Measurements from ENCODE around the gene PGAP6. TPM values are rescaled to one million over a fixed set of nuclear protein-coding genes. Genes with fewer than 3 reads are reported as not detected.

The PGAP6 gene
- total RNA-seq, 1 donor from 2014 or later: 80.5 TPM

DNA sequence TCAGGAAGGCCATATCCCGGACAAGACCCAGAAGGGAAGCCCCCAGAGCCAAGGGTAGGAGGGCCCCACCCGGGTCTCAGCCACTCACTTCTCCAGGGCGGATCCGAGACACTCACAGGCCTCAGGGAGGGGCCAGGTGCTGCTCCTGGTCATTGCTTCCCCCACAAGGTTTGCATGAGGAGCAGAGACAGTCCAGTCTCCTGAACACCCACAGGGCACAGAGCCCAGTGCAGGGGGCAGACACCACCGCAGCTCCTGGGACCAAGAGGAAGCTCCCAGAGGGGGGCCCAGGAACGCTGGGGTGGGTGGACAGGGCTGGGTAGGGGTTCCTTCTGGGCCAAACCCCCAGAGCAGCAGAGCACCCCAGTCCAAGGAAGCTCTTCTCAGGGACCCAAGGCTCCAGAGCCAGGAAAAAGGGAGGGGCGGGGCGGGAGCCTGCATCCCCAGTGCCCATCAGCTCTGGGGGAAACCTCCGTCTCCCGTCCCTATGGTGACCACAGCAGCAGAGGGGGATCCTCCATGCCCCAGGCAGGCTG lies 10.7 kb downstream of the PGAP6 start:
- H3K27ac Mint-ChIP-seq (ENCODE audit: unreplicated experiment): peak overlapping the region; percentile 95
- peak overlapping the region; percentile 39 for H3K4me2 ChIP-seq (ENCODE audit: low read length)
- H2AFZ ChIP-seq (ENCODE audit: low read depth, low read length): no peak overlapping the region
- no peak for TF ChIP-seq EZH2 (IDR thresholded peaks at IDR 0.05; ENCODE audit: insufficient read depth, low read length)
- TF ChIP-seq, protein P1, sequence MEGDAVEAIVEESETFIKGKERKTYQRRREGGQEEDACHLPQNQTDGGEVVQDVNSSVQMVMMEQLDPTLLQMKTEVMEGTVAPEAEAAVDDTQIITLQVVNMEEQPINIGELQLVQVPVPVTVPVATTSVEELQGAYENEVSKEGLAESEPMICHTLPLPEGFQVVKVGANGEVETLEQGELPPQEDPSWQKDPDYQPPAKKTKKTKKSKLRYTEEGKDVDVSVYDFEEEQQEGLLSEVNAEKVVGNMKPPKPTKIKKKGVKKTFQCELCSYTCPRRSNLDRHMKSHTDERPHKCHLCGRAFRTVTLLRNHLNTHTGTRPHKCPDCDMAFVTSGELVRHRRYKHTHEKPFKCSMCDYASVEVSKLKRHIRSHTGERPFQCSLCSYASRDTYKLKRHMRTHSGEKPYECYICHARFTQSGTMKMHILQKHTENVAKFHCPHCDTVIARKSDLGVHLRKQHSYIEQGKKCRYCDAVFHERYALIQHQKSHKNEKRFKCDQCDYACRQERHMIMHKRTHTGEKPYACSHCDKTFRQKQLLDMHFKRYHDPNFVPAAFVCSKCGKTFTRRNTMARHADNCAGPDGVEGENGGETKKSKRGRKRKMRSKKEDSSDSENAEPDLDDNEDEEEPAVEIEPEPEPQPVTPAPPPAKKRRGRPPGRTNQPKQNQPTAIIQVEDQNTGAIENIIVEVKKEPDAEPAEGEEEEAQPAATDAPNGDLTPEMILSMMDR (IDR thresholded peaks at IDR 0.05; ENCODE audit: insufficient read depth, low read depth, low read length): no peak
- H3K9ac ChIP-seq (ENCODE audit: low read length): no peak overlapping the region
- peaks cover 8% of the 10 kb centered on the region for H3K4me1 ChIP-seq (ENCODE audit: insufficient read depth, low read length)
- peaks cover 9% of the 10 kb centered on the region for H3K4me1 Mint-ChIP-seq (ENCODE audit: low read depth, unreplicated experiment)
- no peaks in the 10 kb centered on the region for H3K36me3 ChIP-seq (ENCODE audit: insufficient read depth, low read length)
- no peaks in the 10 kb centered on the region for H3K79me2 ChIP-seq (ENCODE audit: insufficient read depth, low read length)
- no peaks in the 10 kb centered on the region for H3K9me3 Mint-ChIP-seq (ENCODE audit: unreplicated experiment)
- H3K27me3 ChIP-seq (ENCODE audit: insufficient read depth, low read length): no peaks in the 10 kb centered on the region
- no peaks in the 10 kb centered on the region for H3K27me3 Mint-ChIP-seq (ENCODE audit: low read depth, unreplicated experiment)
- H3K27ac ChIP-seq (ENCODE audit: low read depth, low read length): no peak overlapping the region
- H4K20me1 ChIP-seq (ENCODE audit: insufficient read depth, low read length): peaks cover 11% of the 10 kb centered on the region
- H3K4me3 ChIP-seq (ENCODE audit: insufficient read depth, low read depth, low read length): no peak overlapping the region
- H3K9me3 ChIP-seq (ENCODE audit: insufficient read depth, low read depth, low read length): no peaks in the 10 kb centered on the region
- peaks cover 2% of the 10 kb centered on the region for H3K36me3 Mint-ChIP-seq (ENCODE audit: low read depth, unreplicated experiment)
- peak overlapping the region; percentile 88 for H3K4me3 Mint-ChIP-seq (ENCODE audit: unreplicated experiment)
- DNase-seq (ENCODE audit: low read depth) (no peak), FAIRE-seq (no peak)

DNA sequence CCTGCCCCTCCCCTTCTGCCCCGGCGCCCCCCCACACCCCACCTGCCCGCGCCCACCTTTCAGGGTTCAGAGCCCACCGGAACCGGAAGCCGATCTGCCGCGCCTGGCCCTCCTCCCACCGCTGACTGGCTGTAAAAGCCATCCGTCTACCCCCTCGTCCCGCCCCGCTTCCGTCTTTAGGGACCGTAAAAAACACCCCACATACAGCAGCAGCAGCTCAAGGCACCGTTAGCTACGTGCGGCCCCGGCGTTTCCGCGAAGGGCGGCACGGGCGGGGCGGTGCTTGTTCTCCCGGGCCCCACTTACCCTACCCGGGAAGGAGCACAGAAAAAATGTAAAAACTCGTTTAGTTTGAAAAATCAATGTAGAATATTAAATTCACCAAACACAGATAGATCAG lies 11.3 kb downstream of the PGAP6 start, which contains the start of gene MRPL28:
MRPL28 (minus strand) TSS at position 96 of the 400 bp plus-strand sequence. CDS start 320 bp downstream, outside the sequence.
- Histone ChIP-seq H3K9me3 (ENCODE audit: insufficient read depth, low read depth, low read length) (no peaks in the 10 kb centered on the region), H3K27me3 (ENCODE audit: insufficient read depth, low read length) (no peaks in the 10 kb centered on the region), H3K36me3 (ENCODE audit: insufficient read depth, low read length) (no peaks in the 10 kb centered on the region), H3K9ac (ENCODE audit: low read length) (peak within 1 kb of the TSS; percentile 60), H4K20me1 (ENCODE audit: insufficient read depth, low read length) (peaks cover 11% of the 10 kb centered on the region), H3K27ac (ENCODE audit: low read depth, low read length) (no peak within 1 kb of the TSS), H2AFZ (ENCODE audit: low read depth, low read length) (no peak within 1 kb of the TSS), H3K4me2 (ENCODE audit: low read length) (peak within 1 kb of the TSS; percentile 82), H3K79me2 (ENCODE audit: insufficient read depth, low read length) (no peaks in the 10 kb centered on the region), H3K4me3 (ENCODE audit: insufficient read depth, low read depth, low read length) (peak within 1 kb of the TSS; percentile 39), H3K4me1 (ENCODE audit: insufficient read depth, low read length) (peaks cover 8% of the 10 kb centered on the region)
- Mint-ChIP-seq H3K27ac (ENCODE audit: unreplicated experiment) (peak within 1 kb of the TSS; percentile 95), H3K9me3 (ENCODE audit: unreplicated experiment) (no peaks in the 10 kb centered on the region), H3K36me3 (ENCODE audit: low read depth, unreplicated experiment) (peaks cover 2% of the 10 kb centered on the region), H3K4me1 (ENCODE audit: low read depth, unreplicated experiment) (peaks cover 9% of the 10 kb centered on the region), H3K27me3 (ENCODE audit: low read depth, unreplicated experiment) (no peaks in the 10 kb centered on the region), H3K4me3 (ENCODE audit: unreplicated experiment) (peak within 1 kb of the TSS; percentile 88)
- no peak for FAIRE-seq
- no peak for TF ChIP-seq EZH2 (IDR thresholded peaks at IDR 0.05; ENCODE audit: insufficient read depth, low read length)
- TF ChIP-seq, protein P1 (IDR thresholded peaks at IDR 0.05; ENCODE audit: insufficient read depth, low read depth, low read length): no peak
- DNase-seq (ENCODE audit: low read depth): peak; percentile 91

DNA sequence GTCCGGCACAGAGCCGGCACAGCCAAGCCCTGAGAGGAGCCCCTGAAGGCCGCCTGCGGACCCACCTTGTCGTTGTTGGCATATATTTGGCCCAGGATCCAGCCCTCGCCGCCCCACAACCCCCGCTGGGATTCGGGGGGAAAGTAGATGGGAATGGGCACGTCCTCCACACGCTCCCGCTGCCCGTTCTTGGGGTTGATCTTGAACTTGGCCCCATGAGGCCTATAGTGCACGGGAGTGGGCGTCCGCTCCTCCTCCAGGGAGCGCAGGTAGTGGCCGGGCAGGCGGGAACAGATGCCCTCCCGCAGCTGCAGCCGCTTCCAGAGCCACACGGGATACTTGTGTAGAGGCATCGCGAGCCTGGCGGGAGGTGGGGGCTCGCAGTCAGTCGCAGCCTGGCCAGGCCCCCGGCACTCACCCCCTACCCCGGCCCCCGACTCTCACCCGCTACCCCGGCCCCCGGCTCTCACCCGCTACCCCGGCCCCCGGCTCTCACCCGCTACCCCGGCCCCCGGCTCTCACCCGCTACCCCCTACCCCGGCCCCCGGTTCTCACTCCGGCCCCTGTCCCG lies 11.8 kb downstream of the PGAP6 start:
- peaks cover 2% of the 10 kb centered on the region for H3K36me3 Mint-ChIP-seq (ENCODE audit: low read depth, unreplicated experiment)
- H3K4me2 ChIP-seq (ENCODE audit: low read length): peak overlapping the region; percentile 82
- no peaks in the 10 kb centered on the region for H3K27me3 Mint-ChIP-seq (ENCODE audit: low read depth, unreplicated experiment)
- H3K4me1 Mint-ChIP-seq (ENCODE audit: low read depth, unreplicated experiment): peaks cover 9% of the 10 kb centered on the region
- DNase-seq (ENCODE audit: low read depth) (no peak), FAIRE-seq (no peak)
- H2AFZ ChIP-seq (ENCODE audit: low read depth, low read length): no peak overlapping the region
- H3K36me3 ChIP-seq (ENCODE audit: insufficient read depth, low read length): no peaks in the 10 kb centered on the region
- H3K79me2 ChIP-seq (ENCODE audit: insufficient read depth, low read length): no peaks in the 10 kb centered on the region
- H3K9me3 ChIP-seq (ENCODE audit: insufficient read depth, low read depth, low read length): no peaks in the 10 kb centered on the region
- H3K27ac Mint-ChIP-seq (ENCODE audit: unreplicated experiment): peak overlapping the region; percentile 72
- H3K4me3 ChIP-seq (ENCODE audit: insufficient read depth, low read depth, low read length): peak overlapping the region; percentile 39
- H4K20me1 ChIP-seq (ENCODE audit: insufficient read depth, low read length): peaks cover 11% of the 10 kb centered on the region
- no peak overlapping the region for H3K27ac ChIP-seq (ENCODE audit: low read depth, low read length)
- peak overlapping the region; percentile 60 for H3K9ac ChIP-seq (ENCODE audit: low read length)
- peak overlapping the region; percentile 80 for H3K4me3 Mint-ChIP-seq (ENCODE audit: unreplicated experiment)
- no peaks in the 10 kb centered on the region for H3K27me3 ChIP-seq (ENCODE audit: insufficient read depth, low read length)
- TF ChIP-seq, protein P1 (IDR thresholded peaks at IDR 0.05; ENCODE audit: insufficient read depth, low read depth, low read length): no peak
- no peak for TF ChIP-seq EZH2 (IDR thresholded peaks at IDR 0.05; ENCODE audit: insufficient read depth, low read length)
- H3K4me1 ChIP-seq (ENCODE audit: insufficient read depth, low read length): peaks cover 8% of the 10 kb centered on the region
- no peaks in the 10 kb centered on the region for H3K9me3 Mint-ChIP-seq (ENCODE audit: unreplicated experiment)

Measured in astrocyte (in vitro differentiated cells and primary cell).